Keratinocyte (primary cell): ENCODE measurements around the gene CPTP. TPM values are rescaled to one million over a fixed set of nuclear protein-coding genes. Genes with fewer than 3 reads are reported as not detected.
"Not testable (repeated sequence)": the region's sequence is repeated elsewhere in the genome, so short reads cannot be mapped to it uniquely, and the experiment has no call there.

Source experiments
- DNase-seq: peaks from one replicate; pipeline ENCODE4 v3.0.0-alpha.2; 2011; ENCODE audit warnings: low read depth, missing footprints, low spot score
- FAIRE-seq: peaks from 2 replicates; lab custom pipeline; 2011; peaks lifted over from hg19 to GRCh38; lab: Jason Lieb, UNC
- H2AFZ ChIP-seq: 2 replicates; pipeline ENCODE4 v1.6.0; 2012; ENCODE audit warnings: low read length, control low read depth, inconsistent platforms; ENCODE audit not compliant: control insufficient read depth
- H3K27ac ChIP-seq: 2 replicates; pipeline ENCODE4 v1.5.1; 2011; ENCODE audit warnings: low read length; ENCODE audit not compliant: control insufficient read depth, insufficient read depth
- H3K27me3 ChIP-seq: 3 replicates; pipeline ENCODE4 v1.6.0; 2011; ENCODE audit warnings: low read length; ENCODE audit not compliant: control insufficient read depth, insufficient read depth; ENCODE audit errors: extremely low read depth
- H3K36me3 ChIP-seq, 2 experiments: 2 replicates in 1 of 2; 3 replicates in 1 of 2; pipeline ENCODE4 v1.5.1; 2011; ENCODE audit warnings: low read length in 2 of 2, mild to moderate bottlenecking in 1 of 2; ENCODE audit not compliant: control insufficient read depth in 2 of 2, insufficient read depth in 2 of 2; ENCODE audit errors: extremely low read depth in 1 of 2
- H3K4me1 ChIP-seq: 3 replicates; pipeline ENCODE4 v1.5.1; 2011; ENCODE audit warnings: low read length; ENCODE audit not compliant: control insufficient read depth, insufficient read depth; ENCODE audit errors: extremely low read depth
- H3K4me2 ChIP-seq: 3 replicates; pipeline ENCODE4 v1.6.0; 2011; ENCODE audit warnings: low read depth, low read length; ENCODE audit not compliant: control insufficient read depth, insufficient read depth; ENCODE audit errors: extremely low read depth
- H3K4me3 ChIP-seq, 3 experiments: fragments of 200-600 bp in 1 of 3; sonication (generic) in 1 of 3; 2 replicates in 2 of 3; 3 replicates in 1 of 3; pipeline ENCODE4 v1.5.1; 2011 to 2016; ENCODE audit warnings: low read length in 3 of 3, mild to moderate bottlenecking in 3 of 3, control low read depth in 2 of 3, inconsistent platforms in 1 of 3, low read depth in 1 of 3, mixed read lengths in 1 of 3, mixed run types in 1 of 3, moderate library complexity in 1 of 3; ENCODE audit not compliant: control insufficient read depth in 2 of 3, insufficient read depth in 2 of 3; ENCODE audit errors: extremely low read depth in 1 of 3
- H3K79me2 ChIP-seq: 2 replicates; pipeline ENCODE4 v1.6.0; 2012; ENCODE audit warnings: low read length; ENCODE audit not compliant: control insufficient read depth, insufficient read depth
- H3K9ac ChIP-seq: 3 replicates; pipeline ENCODE4 v1.6.0; 2011; ENCODE audit warnings: low read length; ENCODE audit not compliant: control insufficient read depth, insufficient read depth; ENCODE audit errors: extremely low read depth
- H3K9me1 ChIP-seq: 3 replicates; pipeline ENCODE4 v1.6.0; 2011; ENCODE audit warnings: low read length; ENCODE audit not compliant: control insufficient read depth, insufficient read depth; ENCODE audit errors: extremely low read depth
- H3K9me3 ChIP-seq: 2 replicates; pipeline ENCODE4 v1.5.1; 2012; ENCODE audit warnings: low read depth, low read length; ENCODE audit not compliant: control insufficient read depth
- H4K20me1 ChIP-seq: 3 replicates; pipeline ENCODE4 v1.6.0; 2011; ENCODE audit warnings: low read length; ENCODE audit not compliant: control insufficient read depth, insufficient read depth; ENCODE audit errors: extremely low read depth
- EZH2 ChIP-seq: IDR thresholded peaks from one replicate; pipeline ENCODE4 v1.6.1; 2012; ENCODE audit warnings: inconsistent platforms, mild to moderate bottlenecking, low read length, moderate library complexity
- dilution Hi-C: fragments of 300-500 bp; cut with MboI; formaldehyde crosslinking; loops from one replicate; pipeline ENCODE4 v1.7.0; 2020; ENCODE audit warnings: low sequenced_read_pairs; ENCODE audit not compliant: extremely low pct_ligation_motif_present
- polyA plus RNA-seq, 5 experiments: library from polyadenylated mRNA; depleted of rRNA in 3 of 5; stranded (reverse) in 3 of 5; stranded (forward) in 1 of 5; unstranded in 1 of 5; fragments of >200 nt; gene quantifications; 1 replicate in 1 of 5; 2 replicates in 3 of 5; 3 replicates in 1 of 5; pipeline versions ENCODE4 v1.2.1 to v1.2.3, GENCODE V29; 2011 to 2012; ENCODE audit warnings: missing spikeins in 2 of 5, low read depth in 1 of 5, low replicate concordance in 1 of 5
- TF ChIP-seq, protein P1 (sequence below), 3 experiments: IDR thresholded peaks in 1 of 3; conservative IDR thresholded peaks in 1 of 3; optimal IDR thresholded peaks in 1 of 3; 2 replicates in 2 of 3; 3 replicates in 1 of 3; pipeline versions ENCODE3 to v1.5.1; 2011; ENCODE audit warnings: low read length in 3 of 3, mild to moderate bottlenecking in 3 of 3, moderate library complexity in 2 of 3, control low read depth in 1 of 3, inconsistent platforms in 1 of 3; ENCODE audit not compliant: insufficient read depth in 2 of 3; ENCODE audit errors: extremely low read depth in 1 of 3

Gene CPTP
- polyA plus RNA-seq, 1 donor (not counting 4 experiments of a cell fraction or from before 2014, with no cell fraction given) = 5.8 TPM

DNA sequence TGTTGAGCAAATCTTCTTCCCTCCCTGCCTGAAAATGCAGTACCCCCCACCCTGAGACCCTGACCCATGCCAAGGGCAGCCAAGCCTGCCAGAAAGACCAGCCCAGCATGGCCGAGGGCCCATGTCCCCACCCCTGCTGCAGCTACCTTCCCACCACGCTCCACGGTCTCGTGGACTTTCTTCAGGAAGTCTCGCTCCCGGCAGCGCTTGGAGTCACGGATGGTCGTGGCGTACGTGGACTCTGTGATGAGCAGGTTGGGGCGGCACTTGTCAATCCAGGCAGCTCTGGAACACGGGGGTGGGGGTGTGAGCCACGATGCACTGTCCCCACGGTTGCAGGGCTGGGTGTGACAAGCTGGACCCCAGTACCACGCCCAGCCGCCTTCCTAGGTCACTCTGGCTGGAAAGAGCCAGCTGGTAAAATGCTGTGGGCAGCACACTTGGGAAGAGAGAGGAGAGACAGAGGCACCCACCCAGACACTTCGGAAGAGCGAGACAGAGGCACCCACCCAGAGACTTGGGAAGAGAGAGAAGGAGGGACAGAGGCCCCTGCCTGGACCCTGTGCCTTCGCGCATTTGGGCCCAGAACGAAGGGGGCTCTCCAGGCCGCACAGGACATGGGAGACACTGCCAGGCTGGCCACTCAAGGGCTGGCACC, 9.8 kb upstream of the CPTP start:
- H3K4me1 ChIP-seq = peaks cover 23% of the 10 kb centered on the region
- dilution Hi-C loops = no loop called here
- H3K9ac ChIP-seq = no peak overlapping the region
- FAIRE-seq (no peak), DNase-seq (no peak)
- no peak overlapping the region for H3K4me2 ChIP-seq
- TF ChIP-seq EZH2 = no peak
- TF ChIP-seq, protein P1, sequence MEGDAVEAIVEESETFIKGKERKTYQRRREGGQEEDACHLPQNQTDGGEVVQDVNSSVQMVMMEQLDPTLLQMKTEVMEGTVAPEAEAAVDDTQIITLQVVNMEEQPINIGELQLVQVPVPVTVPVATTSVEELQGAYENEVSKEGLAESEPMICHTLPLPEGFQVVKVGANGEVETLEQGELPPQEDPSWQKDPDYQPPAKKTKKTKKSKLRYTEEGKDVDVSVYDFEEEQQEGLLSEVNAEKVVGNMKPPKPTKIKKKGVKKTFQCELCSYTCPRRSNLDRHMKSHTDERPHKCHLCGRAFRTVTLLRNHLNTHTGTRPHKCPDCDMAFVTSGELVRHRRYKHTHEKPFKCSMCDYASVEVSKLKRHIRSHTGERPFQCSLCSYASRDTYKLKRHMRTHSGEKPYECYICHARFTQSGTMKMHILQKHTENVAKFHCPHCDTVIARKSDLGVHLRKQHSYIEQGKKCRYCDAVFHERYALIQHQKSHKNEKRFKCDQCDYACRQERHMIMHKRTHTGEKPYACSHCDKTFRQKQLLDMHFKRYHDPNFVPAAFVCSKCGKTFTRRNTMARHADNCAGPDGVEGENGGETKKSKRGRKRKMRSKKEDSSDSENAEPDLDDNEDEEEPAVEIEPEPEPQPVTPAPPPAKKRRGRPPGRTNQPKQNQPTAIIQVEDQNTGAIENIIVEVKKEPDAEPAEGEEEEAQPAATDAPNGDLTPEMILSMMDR (optimal IDR thresholded peaks at IDR 0.05 in 1 of 3, IDR thresholded peaks at IDR 0.05 in 1 of 3, conservative IDR thresholded peaks at IDR 0.05 in 1 of 3; ENCODE audit: extremely low read depth in 1 of 3, insufficient read depth in 2 of 3, low read length in 3 of 3) = no peak
- peaks cover 16% of the 10 kb centered on the region for H4K20me1 ChIP-seq
- H2AFZ ChIP-seq = no peak overlapping the region
- H3K79me2 ChIP-seq = peaks cover 29% of the 10 kb centered on the region
- H3K9me1 ChIP-seq = no peaks in the 10 kb centered on the region
- H3K9me3 ChIP-seq = no peaks in the 10 kb centered on the region
- no peak overlapping the region for H3K27ac ChIP-seq
- H3K36me3 ChIP-seq = peaks cover 43 to 44% of the 10 kb centered on the region in 2 experiments
- H3K4me3 ChIP-seq = no peak overlapping the region
- H3K27me3 ChIP-seq = no peaks in the 10 kb centered on the region

DNA sequence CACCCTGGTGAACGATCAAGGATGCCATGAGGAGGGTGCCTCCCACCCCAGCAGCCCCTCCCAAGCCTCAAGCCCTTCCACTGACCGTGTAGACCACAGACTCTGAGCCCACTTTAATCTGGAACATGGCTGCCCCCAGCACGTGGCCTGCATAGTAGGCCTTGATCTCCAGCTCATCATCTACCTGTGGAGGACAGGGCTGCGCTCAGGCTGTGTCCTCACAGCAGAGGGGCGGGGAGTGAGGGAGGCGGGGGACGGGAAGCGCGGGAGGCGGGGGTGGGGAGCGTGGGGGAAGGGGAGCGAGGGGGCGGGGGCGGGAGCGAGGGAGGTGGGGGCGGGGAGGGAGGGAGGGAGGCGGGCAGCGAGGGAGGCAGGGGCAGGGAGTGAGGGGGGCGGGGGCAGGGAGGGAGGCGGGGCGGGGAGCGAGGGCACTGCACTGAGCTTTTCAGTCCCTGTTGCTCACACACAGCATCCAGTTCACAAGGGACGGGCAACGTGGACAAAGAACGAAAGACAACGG, 9.1 kb upstream of the CPTP start:
- no peaks in the 10 kb centered on the region for H3K9me3 ChIP-seq
- TF ChIP-seq, protein P1 (optimal IDR thresholded peaks at IDR 0.05 in 1 of 3, IDR thresholded peaks at IDR 0.05 in 1 of 3, conservative IDR thresholded peaks at IDR 0.05 in 1 of 3; ENCODE audit: extremely low read depth in 1 of 3, insufficient read depth in 2 of 3, low read length in 3 of 3) = no peak
- TF ChIP-seq EZH2 = no peak
- DNase-seq = no peak
- H3K4me3 ChIP-seq = no peak overlapping the region
- peaks cover 39 to 48% of the 10 kb centered on the region in 2 experiments for H3K36me3 ChIP-seq
- no peaks in the 10 kb centered on the region for H3K27me3 ChIP-seq
- H3K4me1 ChIP-seq = peaks cover 16% of the 10 kb centered on the region
- H3K4me2 ChIP-seq = no peak overlapping the region
- FAIRE-seq = no peak
- H2AFZ ChIP-seq = no peak overlapping the region
- H3K9me1 ChIP-seq = no peaks in the 10 kb centered on the region
- no peak overlapping the region for H3K27ac ChIP-seq
- H4K20me1 ChIP-seq = peaks cover 18% of the 10 kb centered on the region
- H3K79me2 ChIP-seq = peaks cover 36% of the 10 kb centered on the region
- dilution Hi-C loops = no loop called here
- H3K9ac ChIP-seq = no peak overlapping the region

DNA sequence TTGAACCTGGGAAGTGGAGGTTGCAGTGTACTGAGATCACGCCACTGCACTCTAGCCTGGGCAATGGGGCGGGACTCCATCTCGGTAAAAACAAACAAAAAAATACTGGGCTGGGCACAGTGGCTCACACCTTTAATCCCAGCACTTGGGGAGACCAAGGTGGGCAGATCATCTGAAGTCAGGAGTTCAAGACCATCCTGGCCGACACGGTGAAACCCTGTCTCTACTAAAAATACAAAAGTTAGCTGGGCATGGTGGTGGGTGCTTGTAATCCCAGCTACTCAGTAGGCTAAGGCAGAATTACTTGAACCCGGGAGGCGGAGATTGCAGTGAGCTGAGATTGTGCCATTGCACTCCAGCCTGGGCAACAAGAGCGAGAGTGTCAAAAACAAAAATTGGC, 8.4 kb upstream of the CPTP start:
- H3K4me3 ChIP-seq, H3K9me3 ChIP-seq, dilution Hi-C loops, FAIRE-seq, H3K27ac ChIP-seq, H3K9me1 ChIP-seq, DNase-seq, H2AFZ ChIP-seq, H3K27me3 ChIP-seq, H3K4me2 ChIP-seq, H3K9ac ChIP-seq: not testable (repeated sequence)
- H3K4me1 ChIP-seq = peaks cover 16% of the 10 kb centered on the region
- H4K20me1 ChIP-seq = peaks cover 18% of the 10 kb centered on the region
- peaks cover 43% of the 10 kb centered on the region for H3K79me2 ChIP-seq
- peaks cover 37 to 44% of the 10 kb centered on the region in 2 experiments for H3K36me3 ChIP-seq
